SK-N-SH (cell line): ENCODE data around the gene MKX.

Experiments
- CHD2 ChIP-seq: fragments of 150-350 bp; IDR thresholded peaks from 2 replicates; pipeline ENCODE4 v1.6.1; 2018; ENCODE audit warnings: low read length; ENCODE audit not compliant: partially characterized antibody
- CTCF ChIP-seq: fragments of 200-600 bp; sonication (generic); IDR thresholded peaks from 2 replicates; pipeline ENCODE4 v1.6.1; 2017; ENCODE audit warnings: antibody characterized with exemption, mild to moderate bottlenecking, moderate library complexity
- FOXJ3 ChIP-seq: sonication (generic); formaldehyde crosslinking; IDR thresholded peaks from 2 replicates; pipeline ENCODE4 v1.5.1; 2020; ENCODE audit warnings: mild to moderate bottlenecking, missing genetic modification reagents
- GABPA ChIP-seq: IDR thresholded peaks from 2 replicates; pipeline ENCODE4 v1.4.0; 2012; ENCODE audit warnings: low read depth, mild to moderate bottlenecking
- GATA2 ChIP-seq: sonication (generic); formaldehyde crosslinking; IDR thresholded peaks from 2 replicates; pipeline ENCODE4 v1.5.0; 2020; ENCODE audit warnings: mild to moderate bottlenecking, missing genetic modification reagents
- MAX ChIP-seq: IDR thresholded peaks from 2 replicates; pipeline ENCODE4 v1.4.0; 2012; ENCODE audit warnings: low read depth
- POLR2AphosphoS5 ChIP-seq: IDR thresholded peaks from 2 replicates; pipeline ENCODE4 v1.6.1; 2012; ENCODE audit warnings: low read depth, low read length
- REST ChIP-seq: IDR thresholded peaks from 2 replicates; pipeline ENCODE4 v1.6.1; 2012; ENCODE audit warnings: mild to moderate bottlenecking, low read depth, low read length, moderate library complexity
- RXRA ChIP-seq: IDR thresholded peaks from 2 replicates; pipeline ENCODE4 v1.4.0; 2012; ENCODE audit warnings: low read depth, mild to moderate bottlenecking, borderline replicate concordance
- SMC3 ChIP-seq: IDR thresholded peaks from 2 replicates; pipeline ENCODE4 v1.6.1; 2012; ENCODE audit warnings: low read depth, low read length, improper control_type of control experiment
- TCF12 ChIP-seq: IDR thresholded peaks from 2 replicates; pipeline ENCODE4 v1.4.0; 2012
- USF2 ChIP-seq: fragments of 150-350 bp; IDR thresholded peaks from 2 replicates; pipeline ENCODE4 v1.6.1; 2017; ENCODE audit warnings: antibody characterized with exemption, low read length, low read depth, borderline replicate concordance

GRCh38 chr10:27771231-27771630, 25.6 kb upstream of the MKX start:
- TF ChIP-seq POLR2AphosphoS5 (no peak), CTCF (no peak), MAX (no peak), CHD2 (no peak), FOXJ3 (CRISPR knock-in tag) (no peak), REST (no peak), GATA2 (CRISPR knock-in tag) (no peak), SMC3 (no peak), USF2 (no peak), GABPA (no peak), RXRA (no peak), TCF12 (no peak)
